Suprapubic skin (tissue), 3 donors: ENCODE data around the gene GAPVD1.

ENCODE experiments used
- CTCF ChIP-seq, 2 donors: fragments of 200-600 bp in 1 of 2; fragments of 450-650 bp in 1 of 2; sonication (generic) in 1 of 2; IDR thresholded peaks; one replicate each; pipeline ENCODE4 v1.5.1; 2016 to 2019; ENCODE audit warnings: antibody characterized with exemption in 2 of 2, mild to moderate bottlenecking in 1 of 2, moderate library complexity in 1 of 2
- POLR2AphosphoS5 ChIP-seq, 3 donors: sonication (generic); formaldehyde crosslinking; IDR thresholded peaks; one replicate each; pipeline ENCODE4 v1.6.1; 2017; ENCODE audit warnings: antibody characterized with exemption in 3 of 3

GRCh38 chr9:125379208-125379607, 117.6 kb downstream of the GAPVD1 start:
- TF ChIP-seq CTCF (IDR thresholded peaks at IDR 0.05) (no peak), POLR2AphosphoS5 (IDR thresholded peaks at IDR 0.05) (no peak)
